GM20000 (cell line): ENCODE results near the gene SCN5A.

Experiments used
- DNase-seq: peaks from one replicate; pipeline ENCODE4 v3.0.0; 2012; ENCODE audit warnings: low spot score
- CTCF ChIP-seq: IDR thresholded peaks from 2 replicates; pipeline ENCODE4 v1.5.1; 2012; ENCODE audit warnings: mild to moderate bottlenecking, control low read depth; ENCODE audit errors: extremely low read depth, missing control alignments

Gene SCN5A

GRCh38 chr3:38687321-38687720 is 37.8 kb upstream of the SCN5A start:
- no peak for TF ChIP-seq CTCF
- no peak for DNase-seq

GRCh38 chr3:38684546-38684945 is 35.1 kb upstream of the SCN5A start:
- TF ChIP-seq CTCF: no peak
- no peak for DNase-seq

- TF ChIP-seq CTCF: no peak
- no peak for DNase-seq
Measured at GRCh38 chr3:38669668-38670067, 20.2 kb upstream of the SCN5A start.

- DNase-seq: no peak
- TF ChIP-seq CTCF: no peak
Measured at GRCh38 chr3:38662544-38662943, 13.1 kb upstream of the SCN5A start.

- TF ChIP-seq CTCF: no peak
- DNase-seq: no peak
Measured at GRCh38 chr3:38658841-38659240, 9.4 kb upstream of the SCN5A start.

GRCh38 chr3:38657369-38657768 is 7.9 kb upstream of the SCN5A start:
- no peak for DNase-seq
- no peak for TF ChIP-seq CTCF

- TF ChIP-seq CTCF: peak; percentile 19
- DNase-seq: no peak
Measured at GRCh38 chr3:38655708-38656300, 6.3 kb upstream of the SCN5A start.
